ENCODE measurements around the gene SULF2. TPM values are rescaled to one million over a fixed set of nuclear protein-coding genes. Genes with fewer than 3 reads are reported as not detected.
"Not testable (repeated sequence)": the region's sequence is repeated elsewhere in the genome, so short reads cannot be mapped to it uniquely, and the experiment has no call there.

The SULF2 gene
- total RNA-seq, 1 donor from 2014 or later = 1.3 TPM

GRCh38 chr20:47815416-47815806 is 30.1 kb upstream of the SULF2 start:
- no peak overlapping the region for H3K4me3 Mint-ChIP-seq
- no peaks in the 10 kb centered on the region for H3K9me3 Mint-ChIP-seq
- no peak for DNase-seq

GRCh38 chr20:47814632-47815415 is 29.5 kb upstream of the SULF2 start:
- H3K27me3 Mint-ChIP-seq = peaks cover 32% of the 10 kb centered on the region
- DNase-seq = no peak
- no peaks in the 10 kb centered on the region for H3K36me3 Mint-ChIP-seq (ENCODE audit: low read depth)
- H3K4me3 Mint-ChIP-seq = no peak overlapping the region
- intact Hi-C loops (cut with micrococcal nuclease) = no loop called here
- no peaks in the 10 kb centered on the region for H3K4me1 Mint-ChIP-seq
- H3K9me3 Mint-ChIP-seq = no peaks in the 10 kb centered on the region
- no peak overlapping the region for H3K27ac Mint-ChIP-seq

More at GRCh38 chr20:47815416-47815806, 30.1 kb upstream of the SULF2 start:
- H3K36me3 Mint-ChIP-seq (ENCODE audit: low read depth) = no peaks in the 10 kb centered on the region
- H3K4me1 Mint-ChIP-seq = no peaks in the 10 kb centered on the region
- peaks cover 31% of the 10 kb centered on the region for H3K27me3 Mint-ChIP-seq
- intact Hi-C loops (cut with micrococcal nuclease) = no loop called here
- H3K27ac Mint-ChIP-seq = no peak overlapping the region

DNA sequence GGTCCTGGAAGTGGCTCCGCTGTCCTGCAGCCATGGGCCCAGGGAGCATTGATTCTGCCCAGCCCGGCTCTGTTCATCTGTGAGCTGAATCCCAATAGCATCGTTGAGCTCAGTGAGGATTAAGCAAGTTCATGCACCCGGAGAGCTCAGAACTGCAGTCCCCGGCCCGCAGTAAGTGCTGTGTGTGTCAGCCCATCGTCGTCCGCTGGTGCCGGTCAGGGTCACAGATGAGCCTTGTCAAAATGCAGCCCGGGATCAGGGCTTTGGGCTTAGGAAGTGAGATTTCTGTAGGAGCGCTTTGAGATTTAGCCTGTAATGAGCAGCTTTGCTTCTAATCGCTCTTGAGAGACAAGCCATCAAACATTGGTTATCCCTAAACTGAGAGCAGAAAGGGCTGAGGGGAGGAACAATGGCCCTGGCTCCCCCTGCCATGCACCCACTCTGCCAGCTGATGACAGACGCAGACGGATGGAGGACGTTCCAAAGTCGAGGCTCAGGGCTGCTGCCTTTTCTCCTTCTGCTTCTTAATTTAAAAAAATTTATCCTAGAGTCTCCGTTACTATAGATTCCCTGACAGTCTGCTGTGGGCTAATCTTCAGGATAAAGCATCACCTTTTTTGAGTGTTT is 25.6 kb upstream of the SULF2 start:
- no peaks in the 10 kb centered on the region for H3K9me3 Mint-ChIP-seq
- H3K27me3 Mint-ChIP-seq = peaks cover 23% of the 10 kb centered on the region
- no peaks in the 10 kb centered on the region for H3K36me3 Mint-ChIP-seq (ENCODE audit: low read depth)
- no peak for DNase-seq
- H3K4me1 Mint-ChIP-seq = no peaks in the 10 kb centered on the region
- H3K27ac Mint-ChIP-seq = no peak overlapping the region
- no peak overlapping the region for H3K4me3 Mint-ChIP-seq
- intact Hi-C loops (cut with micrococcal nuclease) = no loop called here

DNA sequence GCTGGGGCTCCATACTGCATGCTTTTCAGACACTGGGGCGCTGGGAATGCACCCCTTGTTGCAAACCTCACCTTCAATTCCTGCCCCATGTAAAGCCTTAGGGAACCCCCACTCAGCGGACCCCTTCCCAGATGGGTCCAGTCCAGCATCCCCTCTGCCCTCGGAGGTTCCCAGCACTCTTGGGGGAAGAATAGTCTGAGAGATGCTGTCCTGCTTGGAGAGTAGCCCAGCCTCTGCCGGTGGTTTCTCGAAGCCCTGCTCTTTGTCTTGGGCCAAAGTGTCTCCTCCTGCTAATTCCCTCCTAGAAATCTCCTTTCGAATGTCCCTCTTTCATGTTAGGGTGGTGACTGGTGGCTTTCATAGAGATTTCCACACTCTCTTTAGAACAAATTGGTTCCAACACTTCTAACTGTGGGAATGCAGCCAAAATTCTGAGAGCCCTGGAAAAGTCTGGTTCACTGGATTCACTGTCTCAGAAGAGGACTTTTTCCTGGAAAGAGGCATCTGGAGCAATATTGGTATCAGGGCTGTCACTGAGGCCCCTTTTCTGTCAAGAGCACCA is 24.9 kb upstream of the SULF2 start:
- Mint-ChIP-seq H3K4me1 (no peaks in the 10 kb centered on the region), H3K4me3 (no peak overlapping the region), H3K27me3 (peaks cover 23% of the 10 kb centered on the region), H3K36me3 (ENCODE audit: low read depth) (no peaks in the 10 kb centered on the region), H3K9me3 (no peaks in the 10 kb centered on the region), H3K27ac (no peak overlapping the region)
- DNase-seq = no peak
- intact Hi-C loops (cut with micrococcal nuclease) = no loop called here

- peaks cover 18% of the 10 kb centered on the region for H3K27me3 Mint-ChIP-seq
- H3K4me3 Mint-ChIP-seq = no peak overlapping the region
- H3K9me3 Mint-ChIP-seq = no peaks in the 10 kb centered on the region
- H3K27ac Mint-ChIP-seq = no peak overlapping the region
- intact Hi-C loops (cut with micrococcal nuclease) = no loop called here
- no peak for DNase-seq
- no peaks in the 10 kb centered on the region for H3K36me3 Mint-ChIP-seq (ENCODE audit: low read depth)
- no peaks in the 10 kb centered on the region for H3K4me1 Mint-ChIP-seq
These were observed 24.1 kb upstream of the SULF2 start for GRCh38 chr20:47809161-47809960.

GRCh38 chr20:47805951-47806350 is 20.7 kb upstream of the SULF2 start:
- DNase-seq = no peak
- Mint-ChIP-seq H3K4me3 (no peak overlapping the region), H3K4me1 (no peaks in the 10 kb centered on the region), H3K27me3 (peaks cover 2% of the 10 kb centered on the region), H3K36me3 (ENCODE audit: low read depth) (no peaks in the 10 kb centered on the region), H3K27ac (no peak overlapping the region), H3K9me3 (no peaks in the 10 kb centered on the region)
- intact Hi-C loops (cut with micrococcal nuclease) = no loop called here

GRCh38 chr20:47804972-47805371 is 19.7 kb upstream of the SULF2 start:
- DNase-seq; H3K36me3 Mint-ChIP-seq (ENCODE audit: low read depth); intact Hi-C loops (cut with micrococcal nuclease); H3K27ac Mint-ChIP-seq; H3K4me1 Mint-ChIP-seq; H3K4me3 Mint-ChIP-seq; H3K27me3 Mint-ChIP-seq; H3K9me3 Mint-ChIP-seq: not testable (repeated sequence)

DNA sequence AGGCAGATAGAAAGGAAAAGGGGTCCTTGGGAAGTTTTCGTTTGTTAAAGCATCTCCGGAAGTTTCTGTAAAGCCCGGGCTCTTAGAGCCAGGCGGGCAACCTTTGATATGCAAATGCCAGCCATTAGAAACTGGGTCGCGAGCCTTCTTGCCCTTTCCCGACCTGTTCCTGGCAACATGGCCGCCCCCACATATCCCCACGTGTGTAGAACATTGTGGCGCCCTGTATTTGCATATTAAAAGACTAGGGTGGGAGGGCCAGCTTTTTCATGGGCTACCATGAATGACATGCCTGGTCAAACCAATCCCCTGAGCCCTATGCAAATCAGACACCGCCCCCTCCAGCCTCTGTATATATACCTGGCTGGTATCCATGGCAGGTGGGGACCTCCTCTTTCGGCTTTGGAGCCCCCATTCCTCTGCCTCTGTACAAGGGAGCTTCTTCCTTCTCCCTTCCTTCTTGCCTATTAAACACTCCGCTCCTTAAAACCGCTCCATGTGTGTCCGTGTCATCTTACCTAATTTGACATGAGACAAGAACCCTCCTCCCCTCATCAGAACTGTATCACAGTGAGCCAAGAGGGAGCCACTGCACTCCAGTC is 19.0 kb upstream of the SULF2 start:
- H3K36me3 Mint-ChIP-seq (ENCODE audit: low read depth); H3K27me3 Mint-ChIP-seq; intact Hi-C loops (cut with micrococcal nuclease); DNase-seq; H3K27ac Mint-ChIP-seq; H3K4me3 Mint-ChIP-seq; H3K9me3 Mint-ChIP-seq; H3K4me1 Mint-ChIP-seq: not testable (repeated sequence)

GRCh38 chr20:47802975-47803374 is 17.7 kb upstream of the SULF2 start:
- Mint-ChIP-seq H3K9me3 (no peaks in the 10 kb centered on the region), H3K4me3 (no peak overlapping the region), H3K36me3 (ENCODE audit: low read depth) (no peaks in the 10 kb centered on the region), H3K27me3 (no peaks in the 10 kb centered on the region), H3K27ac (no peak overlapping the region), H3K4me1 (no peaks in the 10 kb centered on the region)
- no peak for DNase-seq
- intact Hi-C loops (cut with micrococcal nuclease) = no loop called here

DNA sequence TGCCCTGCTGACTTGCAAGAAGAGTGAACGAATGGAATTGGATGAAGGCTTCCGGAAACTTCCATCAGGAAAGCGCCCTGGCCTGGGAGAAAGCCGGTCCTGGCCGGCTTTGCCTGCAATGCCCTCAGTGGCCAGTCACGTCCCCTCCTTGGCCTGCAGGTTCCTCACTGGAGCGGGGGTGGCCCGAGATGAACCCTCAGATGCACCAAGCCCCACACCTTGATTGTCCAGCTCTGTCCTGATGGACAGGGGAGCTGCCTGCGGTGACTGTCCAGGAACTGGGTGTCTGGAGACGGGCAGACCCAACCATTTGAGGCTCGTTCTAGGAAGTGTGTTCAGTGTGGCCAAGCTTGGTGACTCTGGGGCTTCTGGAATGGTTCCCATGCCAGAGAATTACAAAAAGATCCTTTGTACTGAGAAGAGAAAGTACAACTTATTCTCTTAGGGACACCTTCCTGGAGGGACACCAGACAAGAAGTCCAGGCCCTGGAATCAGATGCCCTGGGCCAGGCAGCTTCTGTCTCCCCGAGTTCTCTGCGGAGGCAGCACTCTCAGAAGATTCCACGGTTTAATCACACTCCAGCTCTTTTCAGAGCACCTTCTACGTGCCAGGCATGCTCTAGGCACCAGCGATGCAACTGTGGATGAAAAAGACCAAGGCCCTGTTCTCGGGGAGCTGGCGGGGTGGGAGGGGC is 17.1 kb upstream of the SULF2 start:
- DNase-seq = no peak
- Mint-ChIP-seq H3K4me1 (no peaks in the 10 kb centered on the region), H3K27me3 (no peaks in the 10 kb centered on the region), H3K36me3 (ENCODE audit: low read depth) (no peaks in the 10 kb centered on the region), H3K27ac (no peak overlapping the region), H3K4me3 (no peak overlapping the region), H3K9me3 (no peaks in the 10 kb centered on the region)
- intact Hi-C loops (cut with micrococcal nuclease) = no loop called here

DNA sequence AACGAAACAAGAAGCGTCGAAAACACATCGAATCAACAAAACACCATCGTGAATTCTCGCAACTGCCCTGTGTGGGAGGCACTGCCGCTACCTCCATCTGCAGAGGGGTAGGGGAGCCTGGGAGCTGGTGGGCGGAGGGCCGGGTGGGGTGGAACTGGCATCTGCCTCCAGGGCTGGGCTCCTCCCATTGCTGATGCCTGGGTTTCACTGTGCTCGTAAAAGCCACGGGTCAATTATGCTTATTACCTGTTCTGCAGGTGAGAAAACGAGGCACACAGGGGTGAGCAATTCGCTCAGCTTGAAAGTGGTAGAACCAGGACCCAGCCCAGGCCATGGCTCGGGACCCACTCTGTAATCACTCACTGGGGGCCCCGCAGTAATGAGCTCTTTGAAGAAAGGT is 16.5 kb upstream of the SULF2 start:
- no peak for DNase-seq
- intact Hi-C loops (cut with micrococcal nuclease) = no loop called here
- no peak overlapping the region for H3K27ac Mint-ChIP-seq
- no peaks in the 10 kb centered on the region for H3K4me1 Mint-ChIP-seq
- no peaks in the 10 kb centered on the region for H3K27me3 Mint-ChIP-seq
- H3K9me3 Mint-ChIP-seq = no peaks in the 10 kb centered on the region
- no peak overlapping the region for H3K4me3 Mint-ChIP-seq
- H3K36me3 Mint-ChIP-seq (ENCODE audit: low read depth) = no peaks in the 10 kb centered on the region

- DNase-seq = no peak
- Mint-ChIP-seq H3K27ac (no peak overlapping the region), H3K4me1 (no peaks in the 10 kb centered on the region), H3K9me3 (no peaks in the 10 kb centered on the region), H3K27me3 (no peaks in the 10 kb centered on the region), H3K4me3 (no peak overlapping the region), H3K36me3 (ENCODE audit: low read depth) (no peaks in the 10 kb centered on the region)
- intact Hi-C loops (cut with micrococcal nuclease) = no loop called here
These were observed 15.8 kb upstream of the SULF2 start for GRCh38 chr20:47801079-47801478.

- no peaks in the 10 kb centered on the region for H3K36me3 Mint-ChIP-seq (ENCODE audit: low read depth)
- intact Hi-C loops (cut with micrococcal nuclease) = no loop called here
- no peaks in the 10 kb centered on the region for H3K9me3 Mint-ChIP-seq
- no peak overlapping the region for H3K27ac Mint-ChIP-seq
- no peak for DNase-seq
- no peak overlapping the region for H3K4me3 Mint-ChIP-seq
- no peaks in the 10 kb centered on the region for H3K4me1 Mint-ChIP-seq
- H3K27me3 Mint-ChIP-seq = no peaks in the 10 kb centered on the region
These were observed 15.3 kb upstream of the SULF2 start for GRCh38 chr20:47800623-47801022.

Measured in activated CD4-positive, alpha-beta T cell treated with anti-CD3 and anti-CD28 coated beads, Interleukin-2, amount 10 ng/mL, durations not matched to agents 24 days and 14 days (primary cell).